A673 (cell line): ENCODE data around the gene FERMT3. TPM values are rescaled to one million over a fixed set of nuclear protein-coding genes. Genes with fewer than 3 reads are reported as not detected.
"Not testable (repeated sequence)": the region's sequence is repeated elsewhere in the genome, so short reads cannot be mapped to it uniquely, and the experiment has no call there.

ENCODE experiments used
- BruUV-seq: library from RNA; stranded (reverse); fragments of 400-500 nt; replicated peaks from 2 replicates; lab custom pipeline; 2021; lab: Mats Ljungman, UMichigan
- CTCF ChIA-PET: fragments of 300-600 bp; sonication (Branson Sonifier 250); formaldehyde crosslinking; loops from one replicate; lab custom pipeline; 2022; ENCODE audit warnings: antibody characterized with exemption; lab: Charles Lee
- POLR2A ChIA-PET: fragments of 300-600 bp; sonication (Branson Sonifier 250); formaldehyde crosslinking; loops from one replicate; lab custom pipeline; 2022; ENCODE audit warnings: antibody characterized with exemption; ENCODE audit not compliant: low non-redundant PET; lab: Charles Lee
- DNase-seq: peaks from one replicate; pipeline ENCODE4 v3.0.0-alpha.2; 2015; ENCODE audit warnings: low spot score
- H3K27ac ChIP-seq: fragments of 200-600 bp; sonication (generic); 2 replicates; pipeline ENCODE4 v1.5.1; 2016; ENCODE audit warnings: mixed run types, low read depth, mild to moderate bottlenecking, mixed read lengths, antibody characterized with exemption, low read length; ENCODE audit not compliant: poor library complexity, severe bottlenecking
- H3K27me3 ChIP-seq: fragments of 200-600 bp; sonication (generic); replicated peaks from 2 replicates; pipeline ENCODE4 v1.6.1; 2017; ENCODE audit warnings: mixed run types, low read depth, mild to moderate bottlenecking, mixed read lengths, antibody characterized with exemption, low read length; ENCODE audit not compliant: insufficient read depth, poor library complexity
- H3K36me3 ChIP-seq: fragments of 200-600 bp; sonication (generic); 2 replicates; pipeline ENCODE4 v1.6.1; 2016; ENCODE audit warnings: mixed run types, mild to moderate bottlenecking, mixed read lengths, antibody characterized with exemption, low read length; ENCODE audit not compliant: insufficient read depth, poor library complexity, severe bottlenecking
- H3K4me1 ChIP-seq: fragments of 200-600 bp; sonication (generic); 2 replicates; pipeline ENCODE4 v1.6.1; 2017; ENCODE audit warnings: mixed run types, mild to moderate bottlenecking, mixed read lengths, antibody characterized with exemption, low read length; ENCODE audit not compliant: insufficient read depth, poor library complexity, severe bottlenecking
- H3K4me3 ChIP-seq: fragments of 200-600 bp; sonication (generic); 2 replicates; pipeline ENCODE4 v1.5.1; 2016; ENCODE audit warnings: low read depth, mixed run types, mild to moderate bottlenecking, mixed read lengths, low read length; ENCODE audit not compliant: poor library complexity, severe bottlenecking
- H3K9me3 ChIP-seq: fragments of 200-600 bp; sonication (generic); 2 replicates; pipeline ENCODE4 v1.6.1; 2016; ENCODE audit warnings: mixed run types, low read depth, mild to moderate bottlenecking, mixed read lengths, antibody characterized with exemption, low read length; ENCODE audit not compliant: poor library complexity, severe bottlenecking
- CTCF ChIP-seq: fragments of 300-800, 200-600 bp; sonication (generic); conservative IDR thresholded peaks from 2 replicates; pipeline ENCODE4 v1.5.1; 2017; ENCODE audit warnings: low read depth, mild to moderate bottlenecking, antibody characterized with exemption, low read length, moderate library complexity, mixed read lengths
- EZH2 ChIP-seq: fragments of 200-600 bp; sonication (generic); IDR thresholded peaks from 2 replicates; pipeline ENCODE4 v1.6.1; 2017; ENCODE audit warnings: borderline replicate concordance, low read depth, mild to moderate bottlenecking, mixed read lengths, antibody characterized with exemption, low read length; ENCODE audit not compliant: poor library complexity, severe bottlenecking
- intact Hi-C: fragments of 100-400 bp; cut with micrococcal nuclease; formaldehyde crosslinking; loops from one replicate; pipeline ENCODE4 v1.10.0; 2022; ENCODE audit not compliant: unreplicated experiment
- total RNA-seq: library from RNA; stranded (reverse); gene quantifications from 2 replicates; pipeline ENCODE4 v1.2.3, GENCODE V29; 2021

FERMT3 gene
- total RNA-seq, 1 experiment from 2014 or later, result 99.3 TPM

- no peak overlapping the region for H3K27ac ChIP-seq
- BruUV-seq, result no TSS peak
- peaks cover 8% of the 10 kb centered on the region for H3K4me1 ChIP-seq
- no peak overlapping the region for H3K4me3 ChIP-seq
- intact Hi-C loops, result no loop called here
- no peaks in the 10 kb centered on the region for H3K9me3 ChIP-seq
- H3K27me3 ChIP-seq, result no peaks in the 10 kb centered on the region
- ChIA-PET CTCF (no interaction called here), POLR2A (no interaction called here)
- TF ChIP-seq EZH2, result no peak
- no peak for TF ChIP-seq CTCF
- H3K36me3 ChIP-seq, result no peaks in the 10 kb centered on the region
- no peak for DNase-seq
Measured at GRCh38 chr11:64161037-64161436, 45.5 kb upstream of the FERMT3 start.

- POLR2A ChIA-PET, H3K9me3 ChIP-seq, CTCF ChIA-PET, H3K4me1 ChIP-seq, H3K36me3 ChIP-seq, H3K27me3 ChIP-seq, BruUV-seq, H3K27ac ChIP-seq, intact Hi-C loops, DNase-seq, H3K4me3 ChIP-seq: not testable (repeated sequence)
Measured at GRCh38 chr11:64162769-64163168, 43.8 kb upstream of the FERMT3 start.

- Histone ChIP-seq H3K36me3 (no peaks in the 10 kb centered on the region), H3K9me3 (no peaks in the 10 kb centered on the region), H3K4me3 (no peak overlapping the region), H3K27ac (no peak overlapping the region), H3K27me3 (no peaks in the 10 kb centered on the region), H3K4me1 (peaks cover 8% of the 10 kb centered on the region)
- intact Hi-C loops, result no loop called here
- POLR2A ChIA-PET, result no interaction called here
- CTCF ChIA-PET, result no interaction called here
- no TSS peak for BruUV-seq
- DNase-seq, result no peak
- TF ChIP-seq CTCF (no peak), EZH2 (no peak)
Measured at GRCh38 chr11:64163951-64164350, 42.6 kb upstream of the FERMT3 start.
